ENCODE measurements around the gene SH3GL3.

The SH3GL3 gene

DNA sequence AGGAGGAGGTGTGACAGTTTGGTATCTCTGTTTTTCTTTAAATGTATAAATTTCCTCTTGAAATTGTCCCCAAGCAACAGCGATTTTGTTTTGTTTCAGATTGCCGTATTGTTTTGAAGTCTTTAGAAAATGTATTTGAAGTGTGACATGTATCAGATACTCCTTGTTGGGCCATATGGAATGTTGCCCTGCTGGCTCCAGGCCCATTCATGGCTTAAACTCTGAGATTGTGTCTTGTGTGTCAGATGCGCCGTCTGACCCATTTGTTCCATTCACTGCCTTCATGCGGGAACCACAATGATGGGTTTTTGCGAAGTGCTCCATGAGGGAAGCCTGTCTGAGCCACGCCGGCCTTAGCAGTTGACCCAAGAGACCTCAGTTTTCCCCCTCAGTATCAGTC lies 131.6 kb downstream of the SH3GL3 start:
- Histone ChIP-seq H4K12ac (ENCODE audit: low read depth, low read length) (no peak overlapping the region), H3K4me2 (ENCODE audit: low read length) (no peak overlapping the region), H3K4ac (ENCODE audit: low read depth, low read length) (no peak overlapping the region), H3K9me3 (ENCODE audit: insufficient read depth, low read depth, low read length) (no peaks in the 10 kb centered on the region), H3K18ac (ENCODE audit: low read length) (no peak overlapping the region), H3K27me3 (ENCODE audit: insufficient read depth, low read length) (no peaks in the 10 kb centered on the region), H4K91ac (ENCODE audit: low read depth, low read length) (no peak overlapping the region), H2BK5ac (ENCODE audit: low read depth, low read length, poor library complexity) (no peak overlapping the region), H3K4me3 (ENCODE audit: low read depth, low read length) (no peak overlapping the region), H2AFZ (ENCODE audit: insufficient read depth, low read length, poor library complexity) (no peak overlapping the region), H3K27ac (ENCODE audit: low read depth, low read length) (no peak overlapping the region), H3K79me1 (ENCODE audit: low read length) (no peaks in the 10 kb centered on the region), H4K8ac (ENCODE audit: low read depth, low read length) (no peak overlapping the region), H3K4me1 (ENCODE audit: control insufficient read depth in 1 of 2, insufficient read depth in 2 of 2, low read length in 2 of 2) (no peaks in the 10 kb centered on the region), H3K79me2 (ENCODE audit: control insufficient read depth, insufficient read depth, low read length, poor library complexity) (no peaks in the 10 kb centered on the region), H3K23ac (ENCODE audit: low read length) (no peak overlapping the region), H3K9ac (ENCODE audit: low read length) (no peak overlapping the region), H3K36me3 (ENCODE audit: control insufficient read depth in 1 of 2, insufficient read depth in 2 of 2, low read length in 2 of 2) (no peaks in the 10 kb centered on the region), H2BK120ac (ENCODE audit: insufficient read depth, low read length, poor library complexity) (no peak overlapping the region), H3K14ac (ENCODE audit: low read length) (no peak overlapping the region), H2AK5ac (ENCODE audit: low read length) (no peak overlapping the region), H2BK12ac (ENCODE audit: low read length) (no peak overlapping the region)
- peak; percentile 15 to 74 for DNase-seq
- no CpG with 5 or more reads among the region's 8 CpGs for WGBS (ENCODE audit: extremely low coverage, insufficient coverage, insufficient read length)

DNA sequence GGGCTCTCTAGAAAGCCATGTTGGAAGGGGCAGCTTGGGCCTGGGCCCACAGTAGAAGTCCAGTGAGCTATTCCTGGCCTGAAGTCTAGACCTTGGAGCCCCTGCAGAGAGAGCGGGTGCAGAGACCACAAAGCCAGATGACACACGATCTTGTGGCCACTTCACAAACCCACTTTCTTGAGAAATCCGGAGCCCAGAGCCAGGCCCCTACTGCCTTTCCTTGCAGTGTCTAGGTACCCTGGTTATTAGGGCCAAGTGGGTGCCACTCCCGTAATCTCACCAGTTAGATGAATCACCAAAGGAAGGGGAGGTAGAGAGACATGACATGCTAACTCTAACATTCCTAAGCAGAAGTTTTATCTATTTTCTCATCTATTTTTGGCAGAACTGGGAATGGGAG lies 134.2 kb downstream of the SH3GL3 start:
- Histone ChIP-seq H3K4me2 (ENCODE audit: low read length) (no peak overlapping the region), H3K18ac (ENCODE audit: low read length) (no peak overlapping the region), H2AFZ (ENCODE audit: insufficient read depth, low read length, poor library complexity) (no peak overlapping the region), H3K27me3 (ENCODE audit: insufficient read depth, low read length) (no peaks in the 10 kb centered on the region), H2BK120ac (ENCODE audit: insufficient read depth, low read length, poor library complexity) (no peak overlapping the region), H4K91ac (ENCODE audit: low read depth, low read length) (no peak overlapping the region), H4K12ac (ENCODE audit: low read depth, low read length) (no peak overlapping the region), H3K14ac (ENCODE audit: low read length) (no peak overlapping the region), H3K4ac (ENCODE audit: low read depth, low read length) (no peak overlapping the region), H3K9ac (ENCODE audit: low read length) (no peak overlapping the region), H3K9me3 (ENCODE audit: insufficient read depth, low read depth, low read length) (no peaks in the 10 kb centered on the region), H3K4me3 (ENCODE audit: low read depth, low read length) (no peak overlapping the region), H2BK12ac (ENCODE audit: low read length) (no peak overlapping the region), H3K4me1 (ENCODE audit: control insufficient read depth in 1 of 2, insufficient read depth in 2 of 2, low read length in 2 of 2) (no peaks in the 10 kb centered on the region), H3K27ac (ENCODE audit: low read depth, low read length) (no peak overlapping the region), H3K36me3 (ENCODE audit: control insufficient read depth in 1 of 2, insufficient read depth in 2 of 2, low read length in 2 of 2) (no peaks in the 10 kb centered on the region), H3K79me1 (ENCODE audit: low read length) (no peaks in the 10 kb centered on the region), H2BK5ac (ENCODE audit: low read depth, low read length, poor library complexity) (no peak overlapping the region), H2AK5ac (ENCODE audit: low read length) (no peak overlapping the region), H3K79me2 (ENCODE audit: control insufficient read depth, insufficient read depth, low read length, poor library complexity) (no peaks in the 10 kb centered on the region), H3K23ac (ENCODE audit: low read length) (no peak overlapping the region), H4K8ac (ENCODE audit: low read depth, low read length) (no peak overlapping the region)
- no peak for DNase-seq
- no CpG with 5 or more reads among the region's 4 CpGs for WGBS (ENCODE audit: extremely low coverage, insufficient coverage, insufficient read length)

DNA sequence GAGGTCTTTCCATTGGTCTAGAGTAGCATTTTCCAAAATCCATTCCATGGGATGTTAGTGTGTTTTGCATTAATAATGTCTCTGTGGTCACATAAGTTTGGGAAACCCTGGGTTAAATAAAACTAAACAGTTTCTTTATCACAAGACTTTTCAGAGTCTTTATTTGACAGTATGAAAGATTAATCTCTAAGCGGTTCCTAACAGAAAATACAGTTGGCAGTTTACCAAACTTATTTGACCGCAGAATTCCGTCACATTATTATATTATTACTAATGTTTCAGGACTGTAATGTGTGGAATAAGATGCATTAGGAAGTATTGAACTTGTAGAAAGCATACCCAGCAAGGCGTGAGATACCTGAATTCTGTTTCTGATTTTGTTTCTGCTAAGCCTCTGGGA lies 135.2 kb downstream of the SH3GL3 start:
- Histone ChIP-seq H2BK5ac (ENCODE audit: low read depth, low read length, poor library complexity) (no peak overlapping the region), H3K27me3 (ENCODE audit: insufficient read depth, low read length) (no peaks in the 10 kb centered on the region), H3K14ac (ENCODE audit: low read length) (no peak overlapping the region), H3K79me1 (ENCODE audit: low read length) (no peaks in the 10 kb centered on the region), H3K9me3 (ENCODE audit: insufficient read depth, low read depth, low read length) (no peaks in the 10 kb centered on the region), H3K4ac (ENCODE audit: low read depth, low read length) (no peak overlapping the region), H3K27ac (ENCODE audit: low read depth, low read length) (no peak overlapping the region), H3K18ac (ENCODE audit: low read length) (no peak overlapping the region), H3K4me2 (ENCODE audit: low read length) (no peak overlapping the region), H3K36me3 (ENCODE audit: control insufficient read depth in 1 of 2, insufficient read depth in 2 of 2, low read length in 2 of 2) (no peaks in the 10 kb centered on the region), H2BK120ac (ENCODE audit: insufficient read depth, low read length, poor library complexity) (no peak overlapping the region), H3K9ac (ENCODE audit: low read length) (no peak overlapping the region), H2AFZ (ENCODE audit: insufficient read depth, low read length, poor library complexity) (no peak overlapping the region), H3K4me3 (ENCODE audit: low read depth, low read length) (no peak overlapping the region), H4K8ac (ENCODE audit: low read depth, low read length) (no peak overlapping the region), H3K23ac (ENCODE audit: low read length) (no peak overlapping the region), H2BK12ac (ENCODE audit: low read length) (no peak overlapping the region), H2AK5ac (ENCODE audit: low read length) (no peak overlapping the region), H4K12ac (ENCODE audit: low read depth, low read length) (no peak overlapping the region), H3K4me1 (ENCODE audit: control insufficient read depth in 1 of 2, insufficient read depth in 2 of 2, low read length in 2 of 2) (no peaks in the 10 kb centered on the region), H3K79me2 (ENCODE audit: control insufficient read depth, insufficient read depth, low read length, poor library complexity) (no peaks in the 10 kb centered on the region), H4K91ac (ENCODE audit: low read depth, low read length) (no peak overlapping the region)
- DNase-seq, result no peak
- no CpG with 5 or more reads among the region's 4 CpGs for WGBS (ENCODE audit: extremely low coverage, insufficient coverage, insufficient read length)

DNA sequence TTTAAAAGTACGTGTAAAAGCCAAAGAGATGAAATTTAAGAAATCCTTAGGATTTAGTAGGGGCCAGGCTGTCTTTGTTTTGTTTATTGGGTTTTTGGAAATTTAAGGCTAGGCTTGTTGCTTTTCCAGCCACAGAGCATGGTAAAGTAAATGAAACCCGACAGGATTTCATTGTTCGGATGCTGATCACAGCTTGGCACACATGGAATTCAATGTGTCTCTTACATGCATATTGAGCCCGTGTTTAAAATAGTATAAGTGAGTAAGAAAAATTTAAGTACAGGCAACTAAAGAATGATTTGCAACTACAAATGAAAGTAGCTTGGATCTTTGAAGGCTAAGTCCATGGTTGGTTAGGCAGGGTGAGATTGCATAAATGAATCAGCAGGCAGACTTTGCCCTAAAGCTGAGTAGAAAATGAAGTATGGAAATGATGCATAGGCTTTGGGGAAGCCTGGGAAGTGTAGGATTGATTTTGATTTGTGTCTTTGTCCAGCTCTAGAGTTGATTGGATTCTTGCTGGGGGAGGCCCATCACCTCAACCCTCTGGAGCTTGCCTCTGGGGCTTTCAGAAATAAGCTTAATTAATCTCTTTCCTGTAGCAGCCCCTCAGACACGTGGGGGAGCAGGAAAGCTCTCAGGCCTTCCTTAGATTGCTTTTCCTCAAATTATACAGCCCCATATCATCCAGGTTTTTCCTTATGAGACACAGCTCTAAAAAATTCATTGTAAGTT lies 138.6 kb downstream of the SH3GL3 start:
- no peak overlapping the region for H3K4ac ChIP-seq (ENCODE audit: low read depth, low read length)
- H4K12ac ChIP-seq (ENCODE audit: low read depth, low read length), result no peak overlapping the region
- no peak overlapping the region for H3K14ac ChIP-seq (ENCODE audit: low read length)
- no peaks in the 10 kb centered on the region for H3K4me1 ChIP-seq (ENCODE audit: control insufficient read depth in 1 of 2, insufficient read depth in 2 of 2, low read length in 2 of 2)
- no peak overlapping the region for H3K27ac ChIP-seq (ENCODE audit: low read depth, low read length)
- H2BK120ac ChIP-seq (ENCODE audit: insufficient read depth, low read length, poor library complexity), result no peak overlapping the region
- WGBS (ENCODE audit: extremely low coverage, insufficient coverage, insufficient read length), result no CpG with 5 or more reads among the region's 5 CpGs
- no peak overlapping the region for H4K91ac ChIP-seq (ENCODE audit: low read depth, low read length)
- no peaks in the 10 kb centered on the region for H3K79me1 ChIP-seq (ENCODE audit: low read length)
- H3K9ac ChIP-seq (ENCODE audit: low read length), result no peak overlapping the region
- no peaks in the 10 kb centered on the region for H3K9me3 ChIP-seq (ENCODE audit: insufficient read depth, low read depth, low read length)
- H3K27me3 ChIP-seq (ENCODE audit: insufficient read depth, low read length), result no peaks in the 10 kb centered on the region
- no peak overlapping the region for H3K23ac ChIP-seq (ENCODE audit: low read length)
- no peak overlapping the region for H2AFZ ChIP-seq (ENCODE audit: insufficient read depth, low read length, poor library complexity)
- H3K4me2 ChIP-seq (ENCODE audit: low read length), result no peak overlapping the region
- H4K8ac ChIP-seq (ENCODE audit: low read depth, low read length), result no peak overlapping the region
- DNase-seq, result no peak
- no peak overlapping the region for H2AK5ac ChIP-seq (ENCODE audit: low read length)
- no peak overlapping the region for H3K18ac ChIP-seq (ENCODE audit: low read length)
- H3K4me3 ChIP-seq (ENCODE audit: low read depth, low read length), result no peak overlapping the region
- no peak overlapping the region for H2BK12ac ChIP-seq (ENCODE audit: low read length)
- H3K36me3 ChIP-seq (ENCODE audit: control insufficient read depth in 1 of 2, insufficient read depth in 2 of 2, low read length in 2 of 2), result no peaks in the 10 kb centered on the region
- no peaks in the 10 kb centered on the region for H3K79me2 ChIP-seq (ENCODE audit: control insufficient read depth, insufficient read depth, low read length, poor library complexity)
- no peak overlapping the region for H2BK5ac ChIP-seq (ENCODE audit: low read depth, low read length, poor library complexity)

Data from trophoblast cell (in vitro differentiated cells and primary cell).